K562 (cell line): ENCODE data around the gene S1PR1. TPM values are rescaled to one million over a fixed set of nuclear protein-coding genes. Genes with fewer than 3 reads are reported as not detected.

ENCODE experiments used
- ARID1B ChIP-seq: fragments of 450-650 bp; IDR thresholded peaks from 2 replicates; pipeline ENCODE4 v1.6.1; 2016; ENCODE audit warnings: antibody characterized with exemption, mild to moderate bottlenecking, inconsistent platforms
- ATF3 ChIP-seq, 2 experiments: fragments of 450-650 bp in 1 of 2; sonication (generic) in 1 of 2; formaldehyde crosslinking in 1 of 2; IDR thresholded peaks in 1 of 2; conservative IDR thresholded peaks in 1 of 2; 2 replicates each; pipeline versions ENCODE4 v1.6.1 to v1.8.1; 2016 to 2023; ENCODE audit warnings: mild to moderate bottlenecking in 2 of 2, moderate library complexity in 2 of 2, inconsistent platforms in 1 of 2, missing genetic modification reagents in 1 of 2
- BACH1 ChIP-seq: fragments of 200-800 bp; sonication (Bioruptor generic); IDR thresholded peaks from 2 replicates; pipeline ENCODE4 v1.6.1; 2016; ENCODE audit warnings: missing genetic modification characterization, missing compliant biosample characterization
- C11orf30 ChIP-seq: fragments of 450-650 bp; IDR thresholded peaks from 2 replicates; pipeline ENCODE4 v1.6.1; 2016; ENCODE audit warnings: low read depth, mild to moderate bottlenecking
- CEBPG ChIP-seq, 3 experiments: fragments of 200-800 bp in 1 of 3; sonication (Bioruptor generic) in 1 of 3; sonication (generic) in 1 of 3; formaldehyde crosslinking in 1 of 3; IDR thresholded peaks in 2 of 3; conservative IDR thresholded peaks in 1 of 3; 2 replicates each; pipeline versions ENCODE4 v1.6.1 to v1.8.0; 2016 to 2022; ENCODE audit warnings: missing compliant biosample characterization in 2 of 3, missing genetic modification characterization in 2 of 3, mild to moderate bottlenecking in 1 of 3, missing genetic modification reagents in 1 of 3
- CTCF ChIP-seq, 3 experiments: IDR thresholded peaks in 2 of 3; conservative IDR thresholded peaks in 1 of 3; 2 replicates each; pipeline ENCODE4 v1.5.1; 2011 to 2012; ENCODE audit warnings: low read length in 3 of 3, mild to moderate bottlenecking in 3 of 3, control low read depth in 2 of 3, improper control_type of control experiment in 1 of 3, inconsistent platforms in 1 of 3, low read depth in 1 of 3, mixed read lengths in 1 of 3, moderate library complexity in 1 of 3; ENCODE audit not compliant: insufficient read depth in 2 of 3
- JUND ChIP-seq, 2 experiments: IDR thresholded peaks; 2 replicates in 1 of 2; 3 replicates in 1 of 2; pipeline ENCODE4 v1.6.1; 2011; ENCODE audit warnings: borderline replicate concordance in 2 of 2, low read depth in 2 of 2, low read length in 2 of 2, improper control_type of control experiment in 1 of 2, missing biosample characterization in 1 of 2, missing genetic modification characterization in 1 of 2, missing genetic modification reagents in 1 of 2
- MAFG ChIP-seq: fragments of 450-650 bp; conservative IDR thresholded peaks from 2 replicates; pipeline ENCODE4 v1.6.1; 2016; ENCODE audit warnings: missing genetic modification characterization, missing compliant biosample characterization
- MAFK ChIP-seq: IDR thresholded peaks from 2 replicates; pipeline ENCODE4 v1.6.1; 2011; ENCODE audit warnings: low read length, improper control_type of control experiment
- MEIS2 ChIP-seq: fragments of 450-650 bp; IDR thresholded peaks from 2 replicates; pipeline ENCODE4 v1.6.1; 2014; ENCODE audit warnings: mild to moderate bottlenecking; ENCODE audit not compliant: partially characterized antibody
- NELFE ChIP-seq: IDR thresholded peaks from 2 replicates; pipeline ENCODE4 v1.6.1; 2011; ENCODE audit warnings: mild to moderate bottlenecking; ENCODE audit not compliant: insufficient read depth, insufficient read length
- NFE2 ChIP-seq: IDR thresholded peaks from 2 replicates; pipeline ENCODE4 v1.6.1; 2014; ENCODE audit warnings: antibody characterized with exemption, low read depth
- NFE2L1 ChIP-seq: fragments of 450-650 bp; IDR thresholded peaks from 2 replicates; pipeline ENCODE4 v1.6.1; 2016; ENCODE audit warnings: missing genetic modification characterization, low read depth, mild to moderate bottlenecking, missing compliant biosample characterization, moderate library complexity, borderline replicate concordance
- NR4A1 ChIP-seq, 2 experiments: fragments of 250-450 bp in 1 of 2; fragments of 450-650 bp in 1 of 2; sonication (Bioruptor Pico) in 1 of 2; IDR thresholded peaks; 2 replicates each; pipeline versions ENCODE4 v1.4.0 to v1.6.1; 2016 to 2020; ENCODE audit warnings: mild to moderate bottlenecking in 2 of 2, missing compliant biosample characterization in 1 of 2, missing genetic modification characterization in 1 of 2, moderate library complexity in 1 of 2
- RBBP5 ChIP-seq: fragments of 200-600 bp; sonication (generic); IDR thresholded peaks from 2 replicates; pipeline ENCODE4 v1.6.1; 2012; ENCODE audit warnings: borderline replicate concordance, mild to moderate bottlenecking, low read length, control low read depth, inconsistent platforms; ENCODE audit not compliant: insufficient read depth, poor library complexity, severe bottlenecking
- SMARCE1 ChIP-seq: fragments of 450-650 bp; IDR thresholded peaks from 2 replicates; pipeline ENCODE4 v1.7.1; 2016; ENCODE audit warnings: mild to moderate bottlenecking
- TEAD1 ChIP-seq, 2 experiments: fragments of 450-650 bp in 1 of 2; sonication (generic) in 1 of 2; formaldehyde crosslinking; IDR thresholded peaks; 2 replicates each; pipeline versions ENCODE4 v1.4.0 to v1.8.0; 2020 to 2022; ENCODE audit warnings: mild to moderate bottlenecking in 2 of 2, missing genetic modification reagents in 1 of 2
- TRIM28 ChIP-seq: fragments of 450-650 bp; IDR thresholded peaks from 2 replicates; pipeline ENCODE4 v1.6.1; 2017
- ZNF174 ChIP-seq: fragments of 250-450 bp; sonication (Bioruptor Pico); IDR thresholded peaks from 2 replicates; pipeline ENCODE4 v1.4.0; 2020; ENCODE audit warnings: mild to moderate bottlenecking
- ZNF644 ChIP-seq: fragments of 200-800 bp; sonication (Bioruptor generic); IDR thresholded peaks from 2 replicates; pipeline ENCODE4 v1.6.1; 2016; ENCODE audit warnings: low read depth, missing genetic modification characterization, missing compliant biosample characterization
- ZSCAN29 ChIP-seq: fragments of 450-650 bp; IDR thresholded peaks from 2 replicates; pipeline ENCODE4 v1.6.1; 2017
- polyA plus RNA-seq, 8 experiments: library from polyadenylated mRNA; depleted of rRNA in 4 of 8; stranded (reverse) in 5 of 8; unstranded in 3 of 8; fragments of >200 nt; fragmentation: Nextera tagmentation in 2 of 8; fragmentation: Illumina TruSeq in 1 of 8; extraction: Ambion mirVana in 2 of 8; extraction: Trizol in 1 of 8; gene quantifications; 2 replicates each; pipeline versions ENCODE4 v1.2.1 to v1.2.3, GENCODE V29; 2011 to 2014; ENCODE audit warnings: inconsistent platforms in 1 of 8, missing spikeins in 1 of 8
- total RNA-seq, 7 experiments: library from RNA; depleted of rRNA in 6 of 7; stranded (reverse); fragments of >200 nt in 6 of 7; fragmentation: Illumina TruSeq in 2 of 7; extraction: Trizol in 2 of 7; gene quantifications; 2 replicates each; pipeline versions ENCODE4 v1.2.1 to v1.2.3, GENCODE V29; 2011 to 2021; ENCODE audit warnings: low replicate concordance in 1 of 7

Gene S1PR1
- total and polyA plus RNA-seq, 9 of the 15 experiments (the other 6 are each of a cell fraction or from before 2014, with no cell fraction given), result 0.22 to 1.2 (median 0.43) TPM

- peak; percentile 82 for TF ChIP-seq NFE2L1 (tag)
- TF ChIP-seq BACH1, result peak; percentile 98
- TF ChIP-seq ZSCAN29, result no peak
- TF ChIP-seq CEBPG (CRISPR knock-in tag; IDR thresholded peaks at IDR 0.05), result no peak
- TF ChIP-seq CEBPG (tag; conservative IDR thresholded peaks at IDR 0.05 in 1 of 2, IDR thresholded peaks at IDR 0.05 in 1 of 2), result peak; percentile 67 to 82; a peak in 3 of 4 replicates
- TF ChIP-seq RBBP5, result peak; percentile 26
- TF ChIP-seq ZNF174 (CRISPR knock-in tag), result no peak
- TF ChIP-seq SMARCE1, result peak; percentile 51; the same call in 1 of the 2 replicates
- no peak for TF ChIP-seq NELFE
- TF ChIP-seq MAFK, result peak; percentile 86
- TF ChIP-seq TEAD1 (CRISPR knock-in tag; IDR thresholded peaks at IDR 0.05), result 0 out of 4 replicates have a peak, but pooled peaks of 1 of the 2 experiments have one; percentile 13
- peak; percentile 82 for TF ChIP-seq ATF3 (IDR thresholded peaks at IDR 0.05)
- TF ChIP-seq ATF3 (CRISPR knock-in tag; conservative IDR thresholded peaks at IDR 0.05), result no peak
- peak; percentile 41 for TF ChIP-seq ARID1B
- TF ChIP-seq C11orf30, result peak; percentile 95
- 0 out of 2 replicates have a peak, but pooled peaks have one; percentile 71 for TF ChIP-seq ZNF644
- TF ChIP-seq TRIM28, result no peak
- peak; percentile 93 for TF ChIP-seq MEIS2
- peak; percentile 57; the same call in 1 of the 2 replicates for TF ChIP-seq JUND (IDR thresholded peaks at IDR 0.05; ENCODE audit: borderline replicate concordance, low read depth, low read length)
- TF ChIP-seq JUND (tag; IDR thresholded peaks at IDR 0.05; ENCODE audit: borderline replicate concordance, low read depth, low read length), result peak; percentile 82
- TF ChIP-seq NR4A1 (CRISPR knock-in tag; IDR thresholded peaks at IDR 0.05), result no peak
- TF ChIP-seq NR4A1 (tag; IDR thresholded peaks at IDR 0.05), result peak; percentile 51; the same call in 1 of the 2 replicates
- TF ChIP-seq CTCF (IDR thresholded peaks at IDR 0.05 in 2 of 3, conservative IDR thresholded peaks at IDR 0.05 in 1 of 3; ENCODE audit: insufficient read depth in 2 of 3, low read depth in 1 of 3, low read length in 3 of 3), result no peak
- TF ChIP-seq MAFG (tag), result peak; percentile 99
- TF ChIP-seq NFE2, result peak; percentile 88
Observed at GRCh38 chr1:101259744-101260148, 22.9 kb downstream of the S1PR1 start (continued).
